ENCODE data around the gene PLIN3.
"Not testable (repeated sequence)": the region's sequence is repeated elsewhere in the genome, so short reads cannot be mapped to it uniquely, and the experiment has no call there.

PLIN3 gene

GRCh38 chr19:4896372-4896771 is 28.9 kb upstream of the PLIN3 start:
- DNase-seq (ENCODE audit: extremely low spot score, insufficient read length, low read depth): no peak
- no peak for FAIRE-seq

GRCh38 chr19:4892962-4893361 is 25.5 kb upstream of the PLIN3 start:
- DNase-seq (ENCODE audit: extremely low spot score, insufficient read length, low read depth); FAIRE-seq: not testable (repeated sequence)

- DNase-seq (ENCODE audit: extremely low spot score, insufficient read length, low read depth) (no peak), FAIRE-seq (no peak)
Observed at GRCh38 chr19:4891066-4891465, 23.6 kb upstream of the PLIN3 start.

- no peak for DNase-seq (ENCODE audit: extremely low spot score, insufficient read length, low read depth)
- no peak for FAIRE-seq
Observed at GRCh38 chr19:4889034-4889815, 21.8 kb upstream of the PLIN3 start.

GRCh38 chr19:4887803-4888202 is 20.3 kb upstream of the PLIN3 start:
- FAIRE-seq: not testable (repeated sequence)

GRCh38 chr19:4884993-4885392 is 17.5 kb upstream of the PLIN3 start:
- not testable (repeated sequence) for DNase-seq (ENCODE audit: extremely low spot score, insufficient read length, low read depth); FAIRE-seq

More at GRCh38 chr19:4887803-4888202, 20.3 kb upstream of the PLIN3 start:
- DNase-seq (ENCODE audit: extremely low spot score, insufficient read length, low read depth): not testable (repeated sequence)

DNA sequence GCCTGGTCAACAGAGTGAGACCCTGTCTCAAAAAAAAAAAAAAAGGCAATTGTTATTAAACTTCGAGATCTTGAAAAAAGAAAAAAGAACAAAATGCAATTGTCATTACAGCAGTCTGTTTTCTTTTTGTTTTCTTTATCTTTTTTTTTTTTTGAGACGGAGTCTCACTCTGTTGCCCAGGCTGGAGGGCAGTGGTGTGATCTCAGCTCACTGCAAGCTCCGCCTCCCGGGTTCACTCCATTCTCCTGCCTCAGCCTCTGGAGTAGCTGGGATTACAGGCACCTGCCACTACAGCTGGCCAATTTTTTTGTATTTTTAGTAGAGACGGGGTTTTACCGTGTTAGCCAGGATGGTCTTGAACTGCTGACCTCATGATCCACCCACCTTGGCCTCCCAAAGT is 15.4 kb upstream of the PLIN3 start:
- FAIRE-seq; DNase-seq (ENCODE audit: extremely low spot score, insufficient read length, low read depth): not testable (repeated sequence)

DNA sequence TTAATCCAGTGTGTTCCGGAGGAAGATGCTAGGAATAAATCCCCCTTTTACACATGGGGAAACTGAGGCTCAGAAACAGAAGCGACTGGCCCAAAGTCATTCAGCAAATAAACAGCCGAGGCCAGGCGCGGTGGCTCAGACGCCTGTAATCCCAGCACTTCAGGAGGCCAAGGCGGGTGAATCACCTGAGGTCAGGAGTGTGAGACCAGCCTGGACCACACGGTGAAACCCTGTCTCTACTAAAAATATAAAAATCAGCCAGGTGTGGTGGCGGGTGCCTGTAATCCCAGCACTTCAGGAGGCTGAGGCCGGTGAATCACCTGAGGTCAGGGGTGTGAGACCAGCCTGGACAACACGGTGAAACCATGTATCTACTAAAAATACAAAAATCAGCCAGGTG is 11.6 kb upstream of the PLIN3 start:
- no peak for FAIRE-seq

DNA sequence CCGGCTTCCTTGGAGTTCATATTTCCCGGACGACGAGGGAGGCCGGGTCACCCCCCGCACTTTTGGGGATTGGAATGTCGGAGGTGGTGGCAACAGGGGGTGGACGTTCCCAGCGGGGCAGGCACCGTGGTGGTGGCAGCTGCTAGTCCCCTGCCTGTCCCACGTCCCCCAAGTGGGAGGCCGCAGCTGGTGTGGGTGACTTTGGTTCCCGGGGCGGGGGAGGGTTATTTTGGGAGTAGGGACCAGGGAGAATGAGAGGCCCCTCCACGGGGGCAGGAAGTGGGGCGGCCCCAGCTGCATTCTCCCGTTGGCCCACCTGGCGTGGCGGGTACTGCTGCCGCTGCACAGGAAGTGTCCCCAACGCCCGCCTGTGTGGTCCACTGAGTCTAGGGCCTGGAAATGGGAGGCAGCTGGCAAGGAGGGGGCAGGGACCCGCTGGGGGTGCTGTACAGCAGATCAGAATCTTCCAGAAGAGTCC is 11.1 kb upstream of the PLIN3 start:
- FAIRE-seq (no peak), DNase-seq (ENCODE audit: extremely low spot score, insufficient read length, low read depth) (no peak)

More for the DNA sequence above, 11.6 kb upstream of the PLIN3 start:
- DNase-seq (ENCODE audit: extremely low spot score, insufficient read length, low read depth): no peak

GRCh38 chr19:4877753-4878490 is 10.5 kb upstream of the PLIN3 start:
- no peak for DNase-seq (ENCODE audit: extremely low spot score, insufficient read length, low read depth)

DNA sequence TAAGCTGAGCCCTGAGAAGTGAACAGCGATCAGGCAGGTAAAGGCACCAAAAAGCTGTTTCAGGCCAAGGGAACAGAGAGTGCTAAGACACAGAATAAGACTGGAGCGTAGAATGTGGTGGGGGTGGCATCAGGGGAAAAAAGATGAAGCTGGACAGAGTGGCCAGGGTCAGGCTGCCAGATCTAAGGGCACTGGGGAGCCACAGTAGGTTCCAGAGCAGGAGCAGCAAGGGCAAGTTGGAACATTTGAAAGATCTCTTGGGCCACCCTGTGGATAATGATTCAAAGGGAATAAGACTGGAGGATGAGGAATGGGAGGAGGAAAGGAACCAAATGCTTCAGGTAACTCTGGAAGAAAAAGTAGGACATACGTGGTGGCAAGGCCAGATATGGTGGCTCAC is 6.5 kb upstream of the PLIN3 start:
- no peak for DNase-seq (ENCODE audit: extremely low spot score, insufficient read length, low read depth)
- FAIRE-seq: no peak

More at GRCh38 chr19:4877753-4878490, 10.5 kb upstream of the PLIN3 start:
- FAIRE-seq: no peak

- DNase-seq (ENCODE audit: extremely low spot score, insufficient read length, low read depth) (no peak), FAIRE-seq (no peak)
Observed at GRCh38 chr19:4871711-4872110, 4.2 kb upstream of the PLIN3 start.

- no peak for FAIRE-seq
Observed at GRCh38 chr19:4870025-4870700, 2.7 kb upstream of the PLIN3 start.

GRCh38 chr19:4868286-4868834 is 893 bp upstream of the PLIN3 start:
- FAIRE-seq: no peak

More at GRCh38 chr19:4870025-4870700, 2.7 kb upstream of the PLIN3 start:
- DNase-seq (ENCODE audit: extremely low spot score, insufficient read length, low read depth): no peak

DNA sequence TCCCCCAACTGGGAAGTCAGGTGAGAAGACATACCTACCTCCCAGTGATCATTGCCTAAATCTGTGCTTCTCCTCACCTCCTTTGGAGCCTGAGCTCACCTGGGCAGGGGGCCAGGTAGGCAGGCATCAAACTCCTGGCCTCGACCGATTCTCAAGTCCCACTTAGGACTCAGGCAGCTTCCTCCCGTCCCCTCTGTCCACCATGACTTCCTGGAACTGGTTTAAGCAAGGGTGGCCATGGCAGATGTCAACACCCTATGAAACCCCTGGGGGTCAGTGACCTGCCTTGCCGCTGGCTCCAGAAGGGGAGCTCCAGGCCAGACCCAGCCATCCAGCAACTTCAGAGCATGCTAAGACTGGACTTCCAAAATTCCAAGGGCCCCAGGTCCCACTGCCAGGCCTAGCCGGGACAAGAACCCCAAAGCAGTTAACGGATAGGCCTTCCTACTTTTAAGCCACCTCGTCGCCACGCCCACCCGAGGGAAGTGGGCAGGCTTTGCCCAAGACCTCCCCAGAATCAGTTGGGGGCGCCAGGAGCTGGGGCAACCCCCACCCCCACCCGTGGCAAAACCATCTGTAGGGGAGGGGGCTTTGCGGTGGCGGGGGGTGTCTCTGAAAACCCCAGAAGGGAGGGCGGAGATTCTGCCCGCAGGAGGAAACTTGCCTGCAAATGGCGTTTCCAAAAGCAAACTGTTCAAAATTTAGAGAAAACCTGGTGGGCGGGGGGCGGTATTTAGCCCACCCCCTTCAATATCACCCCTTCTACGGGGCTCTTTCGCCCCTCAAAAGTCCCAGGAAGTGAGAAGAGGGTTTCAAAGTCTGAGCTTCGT is 657 bp downstream of the PLIN3 start:
- DNase-seq (ENCODE audit: extremely low spot score, insufficient read length, low read depth) (no peak), FAIRE-seq (peak; percentile 36)

More at GRCh38 chr19:4868286-4868834, 893 bp upstream of the PLIN3 start:
- DNase-seq (ENCODE audit: extremely low spot score, insufficient read length, low read depth): no peak

DNA sequence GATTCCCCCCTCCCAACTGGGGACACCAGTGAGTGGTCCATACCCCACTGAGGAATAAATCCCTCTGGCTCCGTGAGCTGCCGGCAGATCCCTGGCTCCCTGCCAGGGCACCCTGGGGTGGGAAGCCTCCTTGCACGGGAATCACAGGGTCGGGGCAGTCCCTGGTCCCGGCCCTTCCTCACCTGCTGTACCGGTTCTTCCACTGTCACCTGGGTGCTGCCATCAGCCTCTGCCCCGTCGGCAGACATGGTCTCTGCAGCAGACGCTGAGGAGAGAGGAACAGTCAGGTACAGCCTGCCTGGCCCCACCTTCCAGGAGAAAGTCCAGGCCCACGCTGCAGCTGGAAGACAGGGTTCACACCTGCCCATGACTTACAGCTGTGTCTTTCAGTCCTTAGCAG is 6.3 kb downstream of the PLIN3 start:
- no peak for FAIRE-seq
- DNase-seq (ENCODE audit: extremely low spot score, insufficient read length, low read depth): no peak

DNA sequence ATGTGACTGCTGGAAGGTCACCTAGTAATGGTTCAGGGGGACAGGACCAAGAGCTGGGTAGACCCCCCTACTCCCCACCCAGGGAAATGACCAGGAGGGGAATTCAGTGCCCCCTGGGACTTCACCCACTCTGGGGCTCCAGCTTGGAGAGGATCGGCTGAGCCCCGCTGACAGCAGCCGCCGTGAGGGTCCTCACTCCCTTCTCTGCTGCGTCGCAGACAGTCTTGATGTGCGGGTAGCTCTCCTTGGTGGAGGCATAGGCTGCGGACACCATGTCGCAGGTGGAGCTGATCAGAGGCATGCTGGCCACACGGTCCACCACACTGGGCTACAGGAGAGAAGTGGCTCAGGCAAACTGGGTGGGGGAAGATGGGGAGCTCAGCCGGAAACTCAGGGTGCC is 7.8 kb downstream of the PLIN3 start:
- DNase-seq (ENCODE audit: extremely low spot score, insufficient read length, low read depth) (no peak), FAIRE-seq (no peak)

DNA sequence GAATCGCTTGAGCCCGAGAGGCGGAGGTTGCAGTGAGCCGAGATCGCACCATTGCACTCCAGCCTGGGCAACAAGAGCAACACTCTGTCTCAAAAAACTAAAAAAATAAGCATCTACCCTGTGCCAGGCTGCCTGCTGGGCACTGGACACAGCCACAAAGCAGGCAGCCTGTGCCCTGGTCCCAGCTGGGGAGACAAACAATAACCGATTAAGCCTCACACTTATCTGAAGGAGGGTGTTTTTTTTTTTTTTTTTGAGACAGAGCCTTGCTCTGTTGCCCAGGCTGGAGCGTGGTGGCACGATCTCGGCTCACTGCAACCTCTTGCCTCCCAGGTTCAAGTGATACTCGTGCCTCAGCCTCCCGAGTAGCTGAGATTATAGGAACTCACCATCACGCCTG is 11.0 kb downstream of the PLIN3 start:
- FAIRE-seq; DNase-seq (ENCODE audit: extremely low spot score, insufficient read length, low read depth): not testable (repeated sequence)

GRCh38 chr19:4853506-4853905 is 14.0 kb downstream of the PLIN3 start:
- not testable (repeated sequence) for DNase-seq (ENCODE audit: extremely low spot score, insufficient read length, low read depth); FAIRE-seq
